HG02852 (cell line): Measurements from ENCODE around the gene PKD1.
"Not testable (repeated sequence)": the region's sequence is repeated elsewhere in the genome, so short reads cannot be mapped to it uniquely, and the experiment has no call there.

Source experiments
- ATAC-seq: cut with Tn5 transposase; IDR thresholded peaks from one replicate; pipeline ENCODE4 v1.9.1; 2021; ENCODE audit warnings: mild to moderate bottlenecking, moderate library complexity; ENCODE audit not compliant: unreplicated experiment

PKD1 gene

DNA sequence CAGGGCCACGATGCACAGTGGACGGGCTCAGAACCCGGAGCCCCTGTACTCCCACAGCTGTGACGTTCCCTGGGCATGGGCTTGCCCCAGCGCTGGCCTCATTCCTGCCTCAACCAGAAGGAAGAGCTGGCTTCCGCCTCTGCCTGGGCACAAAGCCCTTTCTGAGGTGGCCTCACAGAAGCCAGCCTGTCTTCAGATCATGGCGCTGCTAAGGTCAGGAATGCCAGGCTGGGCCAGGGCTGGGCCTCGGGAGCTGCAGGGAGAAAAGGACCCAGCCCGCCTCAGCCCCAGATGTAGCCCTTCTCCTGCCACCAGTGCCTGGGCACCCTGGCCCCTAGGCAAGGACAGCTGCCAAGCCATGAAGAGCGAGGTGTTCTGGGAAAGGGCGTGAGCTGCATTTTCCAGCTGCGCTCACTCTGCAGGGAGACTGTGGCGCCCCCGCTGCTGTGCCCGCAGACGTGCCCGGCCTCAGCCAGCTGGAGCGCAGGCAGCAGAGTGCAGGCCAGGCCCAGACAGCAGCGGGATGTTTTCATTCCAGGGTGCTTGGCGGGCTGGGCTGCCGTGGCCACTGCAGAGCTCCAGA lies 9.4 kb downstream of the PKD1 start:
- ATAC-seq = not testable (repeated sequence)

DNA sequence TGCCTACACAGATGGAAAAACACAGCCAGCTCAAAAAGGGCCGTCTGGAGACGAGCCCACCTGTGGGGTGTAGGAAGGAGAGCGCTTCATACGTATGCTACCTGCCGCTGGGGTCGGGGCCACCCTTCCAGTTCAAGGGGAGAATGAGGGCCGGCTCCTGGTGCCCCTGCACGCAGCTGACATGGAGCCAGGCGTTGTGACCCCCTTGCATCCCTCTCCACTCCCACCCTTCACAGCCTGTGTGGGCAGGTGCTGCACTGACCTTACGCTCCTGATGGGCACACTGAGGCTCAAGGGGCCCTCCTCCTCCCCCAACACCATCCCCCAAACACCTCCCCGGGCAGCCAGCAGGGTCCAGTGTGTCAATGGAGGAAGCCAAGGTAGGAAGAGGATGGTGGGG lies 10.1 kb downstream of the PKD1 start:
- ATAC-seq = not testable (repeated sequence)

GRCh38 chr16:2124694-2125444 lies 10.8 kb downstream of the PKD1 start:
- ATAC-seq = not testable (repeated sequence)

- not testable (repeated sequence) for ATAC-seq
Observed at GRCh38 chr16:2124377-2124693, 11.4 kb downstream of the PKD1 start.

DNA sequence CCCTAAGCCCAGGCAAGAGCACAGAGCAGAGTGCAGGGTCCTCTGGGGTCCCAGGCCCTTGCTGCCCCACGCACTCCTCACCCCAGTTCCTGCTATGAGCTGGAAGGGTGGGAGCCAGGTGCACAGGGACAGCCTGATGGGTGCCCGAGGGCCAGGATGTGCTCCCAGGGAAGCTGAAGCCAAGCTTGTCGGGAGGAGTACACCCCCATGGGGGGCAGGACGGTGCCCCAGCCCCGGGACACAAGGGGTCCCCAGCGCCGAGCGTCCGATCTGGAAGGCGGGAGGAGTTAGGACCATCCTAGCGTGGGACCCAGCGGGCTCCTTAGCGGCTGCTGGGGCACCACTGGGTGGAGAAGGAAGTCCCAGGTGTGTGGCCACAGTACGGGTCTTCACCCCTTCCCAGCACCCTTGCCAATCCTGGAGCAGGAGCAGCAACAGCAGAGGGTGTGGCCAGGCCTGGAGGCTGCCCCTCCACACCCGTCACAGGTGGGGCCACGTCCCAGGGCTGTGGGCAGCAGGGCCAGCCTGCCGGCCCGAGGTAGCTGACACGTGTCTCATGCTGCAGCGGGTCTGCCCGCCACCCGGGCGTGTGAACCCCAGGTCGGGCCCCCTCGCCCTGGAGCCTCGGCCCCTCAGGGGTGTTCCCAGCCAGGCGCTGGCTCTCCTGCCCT lies 11.9 kb downstream of the PKD1 start:
- ATAC-seq = not testable (repeated sequence)

DNA sequence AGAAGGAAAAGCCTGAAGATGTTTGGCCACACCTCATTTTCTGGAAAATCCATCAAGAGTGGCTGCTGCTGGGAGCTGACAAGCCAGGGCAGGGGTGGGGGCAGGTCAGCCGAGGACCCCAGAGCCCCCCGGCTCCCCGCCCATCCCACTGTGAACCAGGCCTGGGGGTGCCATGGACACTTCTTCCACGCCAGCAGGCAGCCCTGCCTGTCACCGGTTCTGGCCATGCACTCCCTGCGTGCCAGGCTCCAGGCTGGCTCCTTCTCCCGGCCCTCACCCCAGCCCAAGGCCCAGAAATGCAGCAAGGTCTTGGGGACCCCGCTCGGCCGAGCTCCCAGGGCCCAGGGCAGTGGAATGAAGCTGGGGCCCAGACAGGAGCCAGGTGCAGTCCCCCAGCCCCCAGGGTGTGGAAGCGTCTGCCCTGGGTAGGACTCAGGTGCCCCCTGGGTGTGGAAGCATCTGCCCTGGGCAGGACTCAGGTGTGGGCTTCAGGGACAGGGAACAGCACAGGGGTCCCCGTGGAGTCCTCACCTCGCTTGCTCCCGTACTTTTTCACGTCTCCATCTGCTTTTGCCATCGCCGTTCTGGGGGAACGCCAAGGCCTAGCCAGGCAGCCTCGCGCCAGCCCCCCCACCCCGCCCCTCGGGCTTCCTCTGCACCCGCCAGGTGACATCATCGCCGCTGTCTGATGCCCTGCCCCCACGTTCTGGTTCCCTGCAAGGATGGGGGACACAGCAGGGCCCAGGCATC lies 12.6 kb downstream of the PKD1 start:
- not testable (repeated sequence) for ATAC-seq

DNA sequence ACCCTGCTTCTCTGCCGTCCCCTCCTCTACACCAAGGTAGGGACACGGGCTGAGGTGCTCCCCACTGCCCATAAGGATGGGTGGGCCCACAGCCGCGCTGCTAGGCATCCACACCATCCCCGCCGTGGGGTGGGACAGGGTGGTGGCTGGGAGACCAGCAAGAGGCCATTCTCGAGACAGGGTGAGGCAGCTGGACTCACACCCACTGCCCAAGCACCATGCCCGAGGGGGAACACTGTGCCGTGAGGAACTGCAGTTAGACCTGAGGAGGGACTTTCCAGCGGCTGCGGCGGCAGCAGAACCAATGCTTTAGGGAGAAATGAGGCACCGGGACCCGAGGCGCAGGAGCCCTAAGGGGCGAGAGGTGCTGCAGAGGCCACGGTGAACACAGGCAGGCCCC lies 13.3 kb downstream of the PKD1 start:
- ATAC-seq = no peak

- ATAC-seq = no peak
Observed at GRCh38 chr16:2121853-2122252, 13.8 kb downstream of the PKD1 start.

DNA sequence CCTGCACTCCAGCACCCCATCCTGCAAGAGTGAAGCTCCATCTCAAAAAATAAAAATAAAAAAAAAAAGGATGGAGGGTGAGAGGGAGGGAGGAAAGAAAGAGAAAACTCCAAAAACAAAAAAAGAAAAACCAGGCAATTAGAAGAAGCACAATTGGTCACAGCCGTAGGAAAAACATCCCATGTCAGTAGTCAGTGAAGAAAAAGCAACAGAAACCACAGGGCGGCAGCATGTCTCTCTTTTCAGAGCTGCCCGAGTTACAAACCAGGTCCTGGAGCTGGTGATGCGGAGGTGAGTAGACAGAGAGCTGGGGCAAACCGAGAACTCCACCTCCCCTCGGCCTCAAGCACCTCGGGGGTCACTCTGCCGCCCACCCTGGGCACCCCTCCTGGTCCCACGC lies 14.4 kb downstream of the PKD1 start:
- ATAC-seq = not testable (repeated sequence)

DNA sequence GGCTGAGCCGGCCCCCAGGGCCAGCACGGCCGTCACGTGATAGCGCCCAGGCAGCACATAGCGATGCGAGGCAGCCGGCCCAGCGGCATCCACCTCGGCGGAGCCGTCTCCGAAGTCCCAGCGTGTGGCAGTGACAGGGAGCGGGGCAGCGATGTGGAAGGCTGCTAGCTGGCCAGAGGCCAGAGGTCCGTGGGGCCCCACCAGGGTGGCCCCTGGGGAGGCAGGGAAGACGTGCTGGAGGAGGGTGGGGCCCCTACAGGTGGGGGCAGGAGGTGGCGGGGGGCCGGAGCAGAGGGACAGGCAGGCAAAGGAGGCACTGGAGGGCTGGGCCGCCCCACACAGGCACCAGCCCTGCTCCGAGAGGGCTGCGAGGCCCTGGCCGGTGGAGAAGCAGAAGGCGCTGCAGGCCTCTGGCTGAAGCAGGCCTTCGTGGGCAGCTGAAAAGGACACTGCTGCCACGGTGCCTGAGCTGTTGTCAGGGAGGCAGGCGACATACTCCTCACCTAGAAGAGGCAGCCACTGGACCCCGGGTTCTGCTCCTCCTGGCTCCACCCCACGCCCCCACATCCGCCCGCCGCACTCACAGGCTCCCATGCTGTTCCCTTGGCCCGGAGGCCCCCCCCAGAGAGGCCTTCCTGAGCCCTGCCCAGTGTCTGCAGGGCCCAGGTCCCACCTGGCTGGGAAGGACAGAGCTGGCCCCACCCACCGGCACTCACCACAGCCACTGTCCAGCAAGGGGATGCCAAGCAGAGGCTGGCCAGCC lies 17.6 kb downstream of the PKD1 start:
- ATAC-seq = not testable (repeated sequence)

- ATAC-seq = not testable (repeated sequence)
Observed at GRCh38 chr16:2117341-2117740, 18.4 kb downstream of the PKD1 start.

GRCh38 chr16:2116428-2116827 lies 19.3 kb downstream of the PKD1 start:
- not testable (repeated sequence) for ATAC-seq

DNA sequence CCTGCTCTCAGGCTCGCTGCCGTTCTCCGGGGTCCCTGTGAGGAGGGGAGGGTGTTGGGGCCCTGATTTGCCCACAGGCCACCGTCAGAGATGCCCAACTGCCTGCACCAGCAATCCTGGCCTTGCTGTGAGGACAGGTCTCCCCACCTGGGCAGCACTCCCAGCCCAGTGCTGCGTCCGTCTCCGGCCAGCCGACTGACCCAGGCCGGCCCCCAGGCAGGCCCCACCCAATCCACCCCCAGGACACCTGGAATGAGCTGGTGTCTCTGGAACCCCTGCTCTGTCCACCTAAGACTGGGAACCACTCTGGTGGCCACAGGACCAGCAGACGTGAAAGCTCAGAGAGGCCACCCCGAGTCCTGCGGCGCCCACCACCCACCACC lies 20.1 kb downstream of the PKD1 start:
- ATAC-seq = no peak

DNA sequence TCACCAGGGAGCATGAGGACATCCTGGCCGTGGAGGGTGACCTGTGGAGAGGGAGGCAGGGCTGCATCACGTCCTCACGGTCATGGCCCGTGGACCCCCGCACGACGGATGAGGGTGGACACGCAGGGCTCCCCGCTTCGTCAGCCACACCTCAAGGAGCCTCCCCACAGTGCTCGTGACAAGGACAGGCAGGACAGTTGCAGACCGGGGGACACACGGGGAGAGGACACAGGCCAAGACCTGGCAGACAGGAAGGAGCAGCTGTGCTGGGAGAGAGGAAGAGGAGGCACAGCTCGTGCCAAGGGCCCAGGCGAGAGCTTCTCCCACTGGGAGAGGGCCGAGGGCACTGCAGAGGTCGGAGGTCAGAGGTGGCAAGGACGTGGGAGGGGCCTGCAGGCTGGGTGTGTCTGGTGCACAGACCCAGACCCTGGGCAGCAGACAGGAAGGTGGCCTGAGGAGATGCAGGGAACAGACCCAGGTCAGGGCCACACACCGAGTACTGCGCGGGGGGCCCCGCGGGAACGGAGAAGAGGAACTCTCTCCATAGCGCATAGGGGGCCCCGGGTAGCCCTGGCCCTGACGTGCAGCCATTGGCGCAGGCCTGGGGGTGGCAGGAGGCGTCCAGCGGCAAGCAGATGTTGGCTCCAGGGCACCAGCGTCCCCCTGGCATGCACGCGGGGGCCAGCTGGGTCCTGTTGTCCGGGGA lies 20.7 kb downstream of the PKD1 start:
- not testable (repeated sequence) for ATAC-seq

DNA sequence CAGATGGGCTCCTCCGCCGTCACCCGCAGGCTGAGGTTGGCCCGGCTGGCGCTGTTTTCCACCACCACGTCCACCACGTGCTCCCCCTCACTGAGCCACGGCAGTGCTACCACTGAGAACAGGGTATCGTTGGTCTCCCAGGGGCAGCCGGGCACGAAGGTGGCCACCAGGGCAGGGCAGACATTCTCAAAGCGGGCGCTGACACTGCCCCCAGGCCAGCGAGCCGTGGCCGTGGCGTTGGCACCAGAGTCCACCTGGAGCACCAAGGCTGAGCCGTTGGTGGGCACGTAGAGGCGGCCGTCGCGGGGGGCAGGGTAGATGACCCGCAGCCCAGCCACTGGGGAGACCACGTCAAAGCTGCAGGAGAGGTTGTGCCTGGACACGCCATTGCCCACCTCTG lies 21.5 kb downstream of the PKD1 start:
- ATAC-seq = not testable (repeated sequence)

DNA sequence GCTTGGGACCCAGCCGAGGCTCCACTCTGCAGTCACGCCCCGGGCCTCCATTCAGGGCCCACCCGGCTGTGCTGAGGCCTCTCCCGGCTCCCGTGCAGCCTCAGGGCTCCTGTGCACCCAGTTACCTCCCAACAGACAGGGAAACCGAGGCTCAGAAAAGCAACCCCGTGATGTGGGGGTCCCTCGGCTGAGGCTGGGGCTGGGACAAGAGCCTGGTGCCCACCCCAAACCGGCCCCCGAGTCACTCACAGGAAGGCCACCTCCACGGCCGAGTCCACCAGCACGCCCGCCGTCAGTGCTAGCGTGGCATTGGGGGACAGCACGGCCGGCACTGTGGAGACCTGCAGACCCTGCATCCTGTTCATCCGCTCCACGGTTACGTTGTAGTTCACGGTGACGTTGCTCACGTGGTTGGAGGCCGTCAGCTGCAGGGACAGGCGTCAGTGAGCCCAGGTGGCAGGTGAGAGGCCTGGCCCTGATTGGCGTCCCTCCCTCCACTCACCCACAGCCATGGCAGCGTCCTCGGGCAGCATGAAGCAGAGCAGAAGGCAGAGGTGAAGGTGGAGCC lies 23.1 kb downstream of the PKD1 start:
- not testable (repeated sequence) for ATAC-seq

GRCh38 chr16:2111412-2112335 lies 24.0 kb downstream of the PKD1 start:
- not testable (repeated sequence) for ATAC-seq

GRCh38 chr16:2111009-2111353 lies 24.7 kb downstream of the PKD1 start:
- not testable (repeated sequence) for ATAC-seq
